ENCODE data around the gene KIF1B.

DNA sequence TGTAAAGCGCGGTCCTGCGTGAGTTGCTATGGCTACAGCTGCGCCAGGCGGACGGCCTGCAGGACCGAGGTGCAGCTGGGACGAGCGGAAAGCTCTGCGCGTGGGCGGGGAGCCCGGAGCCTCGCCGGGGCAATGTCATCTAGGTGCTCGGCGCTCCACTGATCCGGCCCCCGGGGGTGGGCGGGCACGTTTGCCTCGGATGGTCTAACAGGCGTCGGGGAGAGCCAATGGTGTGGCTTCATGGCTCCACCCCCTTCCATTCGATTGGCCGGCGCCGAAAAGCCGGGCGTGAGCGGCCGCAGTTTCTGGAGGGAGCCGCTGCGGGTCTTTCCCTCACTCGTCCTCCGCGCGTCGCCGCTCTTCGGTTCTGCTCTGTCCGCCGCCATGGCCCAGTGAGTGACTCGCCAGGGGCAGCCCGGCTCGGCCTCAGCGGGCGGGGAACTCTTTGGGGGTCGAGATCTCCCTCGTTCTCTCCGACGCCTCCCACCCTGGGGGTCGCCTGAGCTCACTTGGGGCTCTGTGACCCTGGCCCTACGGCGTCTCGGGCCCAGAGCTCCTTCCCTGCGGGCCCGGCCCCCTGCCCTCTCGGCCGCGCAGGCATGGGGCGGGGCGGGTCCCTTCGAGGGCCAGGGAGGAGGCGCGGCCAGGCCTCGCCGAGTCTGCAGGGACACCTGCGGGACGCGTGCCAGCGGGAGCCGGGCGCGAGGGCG lies 188.5 kb downstream of the KIF1B start, which contains the start of gene PGD:
- TF ChIP-seq ARNT (IDR thresholded peaks at IDR 0.05): no peak
- no peak for TF ChIP-seq BHLHE40 (IDR thresholded peaks at IDR 0.05; ENCODE audit: borderline replicate concordance)
- TF ChIP-seq FOXM1 (IDR thresholded peaks at IDR 0.05; ENCODE audit: borderline replicate concordance): no peak; the same call in 1 of the 2 replicates
- peak; percentile 6; the same call in 1 of the 2 replicates for TF ChIP-seq CTBP1 (IDR thresholded peaks at IDR 0.05; ENCODE audit: borderline replicate concordance)
